GM19395 (cell line): Measurements from ENCODE around the gene SLC6A18.

ENCODE experiments used
- ATAC-seq: cut with Tn5 transposase; IDR thresholded peaks from one replicate; pipeline ENCODE4 v1.9.1; 2021; ENCODE audit warnings: mild to moderate bottlenecking, moderate library complexity; ENCODE audit not compliant: unreplicated experiment

Gene SLC6A18

DNA sequence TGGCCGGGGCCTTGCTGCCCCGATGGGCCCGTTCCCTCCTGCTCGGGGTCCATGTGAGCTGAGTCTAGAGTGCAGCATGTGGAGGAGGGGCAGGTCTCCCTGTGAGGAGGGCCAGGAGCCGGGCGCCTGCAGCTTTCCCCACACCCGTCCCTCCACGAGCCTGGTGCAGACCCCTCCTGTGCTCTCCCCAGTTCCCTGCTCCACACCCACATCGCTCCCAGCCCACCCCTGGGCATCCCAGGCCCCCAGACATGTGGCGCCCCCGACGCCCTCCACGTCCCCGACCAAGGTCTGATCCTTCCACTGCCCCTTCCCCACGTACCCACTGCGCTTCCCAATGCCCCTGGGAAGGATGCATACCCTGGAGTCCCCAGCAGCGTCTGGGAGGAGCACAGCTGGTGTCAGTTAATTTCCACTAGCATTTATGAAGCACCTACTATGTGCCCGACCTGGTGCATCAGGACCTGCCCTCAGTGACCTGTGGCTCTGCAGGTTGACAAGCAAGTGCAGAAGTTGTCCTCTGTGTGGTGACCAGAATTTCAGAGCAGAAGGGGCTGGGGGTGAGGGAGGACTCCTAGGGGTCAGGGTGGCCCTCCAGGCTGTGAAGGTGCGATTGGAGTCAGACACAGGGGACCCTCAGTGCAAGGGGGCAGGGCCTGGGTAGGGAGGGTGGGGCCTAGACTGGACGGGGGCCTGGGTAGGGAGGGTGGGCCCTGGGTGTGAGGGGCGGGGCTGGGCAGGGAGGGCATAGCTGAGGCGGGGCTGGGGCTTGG lies 10.8 kb upstream of the SLC6A18 start:
- no peak for ATAC-seq

DNA sequence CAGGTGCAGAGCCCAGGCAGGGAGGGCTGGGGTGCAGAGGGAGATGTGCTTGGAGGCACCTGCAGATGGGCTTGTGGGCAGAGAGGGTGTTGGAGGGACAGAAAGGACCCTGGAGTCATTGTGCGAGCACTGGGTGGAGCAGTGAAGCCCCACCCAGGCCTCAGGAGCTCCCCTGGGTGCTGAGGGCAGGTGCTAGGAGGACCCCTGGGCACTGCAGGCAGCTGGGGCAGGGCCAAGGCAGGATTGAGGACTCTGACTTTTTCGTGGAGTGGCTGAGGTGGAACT lies 10.3 kb upstream of the SLC6A18 start:
- no peak for ATAC-seq

DNA sequence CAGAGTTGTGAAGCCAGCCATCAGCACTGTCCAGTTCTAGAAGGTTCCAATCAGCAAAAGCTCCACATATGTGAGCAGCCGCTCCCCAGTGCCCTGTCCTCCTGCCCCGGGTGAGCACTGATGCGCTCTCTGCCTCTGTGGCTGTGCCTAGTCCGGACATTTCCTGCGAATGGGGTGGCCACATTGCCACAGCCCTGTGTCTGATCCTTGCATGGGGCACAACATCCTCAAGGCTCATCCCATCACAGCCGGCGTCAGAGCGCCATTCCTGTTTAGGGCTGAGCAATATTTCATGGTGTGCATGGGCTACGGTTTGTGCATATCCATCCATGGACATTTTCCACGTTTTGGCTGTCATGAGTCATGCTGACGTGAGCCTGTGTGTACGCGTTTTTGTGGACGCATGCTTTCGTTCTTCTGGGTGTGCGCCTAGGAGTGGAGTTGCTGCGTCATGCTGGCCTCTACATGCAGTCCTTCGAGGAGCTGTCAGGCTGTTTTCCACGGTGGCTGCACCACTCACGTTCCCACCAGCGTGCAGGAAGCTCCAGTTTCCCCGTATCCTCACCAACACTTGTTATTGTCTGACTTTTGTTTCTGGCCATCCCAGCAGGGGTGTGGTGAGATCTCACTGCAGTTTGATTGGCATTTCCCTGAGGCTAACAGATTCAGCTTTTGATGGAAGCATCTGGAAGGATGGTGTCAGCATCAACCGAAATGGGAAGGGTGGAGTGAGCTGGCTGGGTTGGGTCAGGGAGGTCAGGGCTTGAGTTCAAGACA lies 9.7 kb upstream of the SLC6A18 start:
- ATAC-seq: no peak

GRCh38 chr5:1216211-1216917 lies 8.8 kb upstream of the SLC6A18 start:
- ATAC-seq: no peak

- ATAC-seq: no peak
These were observed 8.3 kb upstream of the SLC6A18 start for GRCh38 chr5:1216918-1217295.

DNA sequence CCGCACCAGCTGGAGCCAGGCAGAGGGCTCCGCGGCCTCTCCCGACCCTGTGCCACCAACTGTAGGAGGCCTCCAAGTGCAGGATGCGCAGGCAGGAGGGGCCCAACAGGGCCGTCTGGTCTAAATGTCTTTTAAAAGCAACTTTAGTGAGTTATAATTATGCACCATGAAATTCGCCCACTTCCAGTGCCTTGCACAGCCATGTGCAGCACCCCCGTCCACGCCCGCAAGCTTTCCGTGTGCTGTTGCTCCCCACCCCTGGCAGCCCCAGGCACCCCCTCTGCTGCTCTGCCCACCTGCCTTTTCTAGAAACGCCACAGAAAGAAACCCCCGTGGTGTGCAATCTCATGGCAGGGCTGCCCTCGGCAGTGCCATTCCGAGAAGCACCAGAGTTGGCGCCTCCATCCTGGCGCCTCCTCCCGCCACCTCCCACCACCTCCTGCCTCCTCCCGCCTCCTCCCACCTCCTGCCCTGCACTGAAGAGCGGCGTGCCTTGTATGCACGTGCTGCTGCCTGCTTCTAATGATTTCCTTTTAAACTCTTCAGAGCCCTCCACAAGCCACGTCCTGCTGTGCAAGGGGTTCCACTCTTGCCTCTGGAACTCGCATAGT lies 7.5 kb upstream of the SLC6A18 start:
- ATAC-seq: no peak

DNA sequence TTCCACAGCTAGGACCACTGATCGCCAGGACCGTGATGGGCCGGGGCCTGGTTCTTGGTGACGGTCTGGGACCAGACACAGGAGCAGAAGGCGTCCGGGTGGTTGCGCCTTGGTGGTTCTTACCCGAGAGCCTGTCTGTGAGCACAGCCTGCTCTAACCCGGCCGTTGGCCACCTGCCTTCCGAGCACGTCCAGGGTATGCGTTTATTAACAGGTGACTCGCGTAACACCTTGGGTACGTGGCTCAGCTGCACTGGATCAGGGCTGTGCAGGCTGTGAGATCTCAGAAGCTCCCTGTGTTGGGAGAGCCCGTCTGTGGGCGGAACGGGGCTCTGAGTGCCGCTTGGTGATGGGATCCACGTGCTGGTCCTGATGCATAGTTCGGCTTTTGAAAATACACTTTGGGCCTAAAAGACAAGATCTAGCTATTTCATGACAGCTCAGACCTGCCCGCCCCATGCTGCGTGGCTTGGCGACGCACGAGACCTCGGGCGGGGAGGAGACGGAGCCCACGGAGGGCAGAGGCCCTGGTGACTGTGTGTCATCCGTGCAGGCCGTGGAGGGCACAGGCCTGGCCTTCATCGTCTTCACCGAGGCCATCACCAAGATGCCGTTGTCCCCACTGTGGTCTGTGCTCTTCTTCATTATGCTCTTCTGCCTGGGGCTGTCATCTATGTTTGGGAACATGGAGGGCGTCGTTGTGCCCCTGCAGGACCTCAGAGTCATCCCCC lies 6.7 kb upstream of the SLC6A18 start:
- no peak for ATAC-seq

DNA sequence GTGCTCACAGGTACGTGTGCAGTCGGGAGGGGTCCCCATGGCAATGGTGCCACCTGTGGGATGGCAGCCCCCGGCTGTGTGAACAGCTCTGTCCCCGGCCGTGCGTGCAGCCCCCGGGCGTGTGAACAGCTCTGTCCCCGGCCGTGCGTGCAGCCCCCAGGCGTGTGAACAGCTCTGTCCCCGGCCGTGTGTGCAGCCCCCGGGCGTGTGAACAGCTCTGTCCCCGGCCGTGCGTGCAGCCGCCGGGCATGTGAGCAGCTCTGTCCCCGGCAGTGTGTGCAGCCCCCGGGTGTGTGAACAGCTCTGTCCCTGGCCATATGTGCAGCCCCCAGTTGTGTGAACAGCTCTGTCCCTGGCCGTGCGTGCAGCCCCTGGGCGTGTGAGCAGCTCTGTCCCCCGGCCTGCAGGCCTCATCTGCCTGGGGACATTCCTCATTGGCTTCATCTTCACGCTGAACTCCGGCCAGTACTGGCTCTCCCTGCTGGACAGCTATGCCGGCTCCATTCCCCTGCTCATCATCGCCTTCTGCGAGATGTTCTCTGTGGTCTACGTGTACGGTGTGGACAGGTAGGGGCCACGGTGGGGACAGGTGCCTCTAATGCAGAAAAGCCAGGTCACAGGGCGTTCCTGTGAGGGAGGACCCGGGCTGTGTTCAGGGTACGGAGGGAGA lies 5.9 kb upstream of the SLC6A18 start:
- ATAC-seq: no peak

DNA sequence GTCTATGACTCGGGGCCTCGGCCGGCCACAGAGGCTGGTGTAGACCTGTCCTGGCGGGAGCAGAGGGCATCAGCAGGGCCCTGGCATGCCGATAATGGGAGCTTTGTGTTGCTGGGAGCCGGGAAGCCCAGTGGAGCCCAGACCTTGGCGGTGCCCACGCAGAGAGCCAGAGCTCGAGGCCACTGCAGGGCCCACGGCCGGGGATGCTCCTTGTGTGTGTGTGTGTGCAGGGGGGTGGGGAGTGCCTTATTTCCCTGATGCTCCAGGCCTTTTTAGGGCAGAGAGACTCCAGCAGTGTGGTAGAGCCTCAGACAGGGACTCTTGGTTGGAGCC lies 5.4 kb upstream of the SLC6A18 start:
- ATAC-seq: no peak

DNA sequence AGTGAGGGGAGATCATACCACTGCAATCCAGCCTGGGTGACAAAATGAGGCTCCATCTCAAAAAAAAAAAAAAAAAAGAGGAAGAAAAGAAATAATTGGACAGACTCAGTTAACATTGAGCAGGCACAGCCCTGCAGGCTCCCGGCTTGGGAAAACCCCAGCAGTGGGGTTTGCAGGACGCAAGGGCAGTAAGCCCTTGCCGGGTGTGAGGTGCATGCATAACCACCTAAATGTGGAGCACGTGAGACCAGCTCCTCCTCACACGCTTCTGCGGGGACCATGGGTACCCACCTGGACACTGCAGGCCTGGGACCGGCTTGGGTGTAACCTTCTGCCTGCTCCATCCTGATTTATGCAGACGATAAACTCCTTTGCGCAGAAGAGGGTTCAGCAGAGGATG lies 4.8 kb upstream of the SLC6A18 start:
- no peak for ATAC-seq

GRCh38 chr5:1220831-1221230 lies 4.3 kb upstream of the SLC6A18 start:
- ATAC-seq: no peak

DNA sequence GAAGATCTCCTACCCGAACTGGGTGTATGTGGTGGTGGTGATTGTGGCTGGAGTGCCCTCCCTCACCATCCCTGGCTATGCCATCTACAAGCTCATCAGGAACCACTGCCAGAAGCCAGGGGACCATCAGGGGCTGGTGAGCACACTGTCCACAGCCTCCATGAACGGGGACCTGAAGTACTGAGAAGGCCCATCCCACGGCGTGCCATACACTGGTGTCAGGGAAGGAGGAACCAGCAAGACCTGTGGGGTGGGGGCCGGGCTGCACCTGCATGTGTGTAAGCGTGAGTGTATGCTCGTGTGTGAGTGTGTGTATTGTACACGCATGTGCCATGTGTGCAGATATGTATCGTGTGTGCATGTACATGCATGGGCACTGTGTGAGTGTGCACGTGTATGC lies 3.5 kb upstream of the SLC6A18 start:
- no peak for ATAC-seq

GRCh38 chr5:1222147-1222546 lies 3.0 kb upstream of the SLC6A18 start:
- no peak for ATAC-seq

GRCh38 chr5:1222621-1223277 lies 2.4 kb upstream of the SLC6A18 start:
- no peak for ATAC-seq

- no peak for ATAC-seq
These were observed 1.9 kb upstream of the SLC6A18 start for GRCh38 chr5:1223278-1223670.

DNA sequence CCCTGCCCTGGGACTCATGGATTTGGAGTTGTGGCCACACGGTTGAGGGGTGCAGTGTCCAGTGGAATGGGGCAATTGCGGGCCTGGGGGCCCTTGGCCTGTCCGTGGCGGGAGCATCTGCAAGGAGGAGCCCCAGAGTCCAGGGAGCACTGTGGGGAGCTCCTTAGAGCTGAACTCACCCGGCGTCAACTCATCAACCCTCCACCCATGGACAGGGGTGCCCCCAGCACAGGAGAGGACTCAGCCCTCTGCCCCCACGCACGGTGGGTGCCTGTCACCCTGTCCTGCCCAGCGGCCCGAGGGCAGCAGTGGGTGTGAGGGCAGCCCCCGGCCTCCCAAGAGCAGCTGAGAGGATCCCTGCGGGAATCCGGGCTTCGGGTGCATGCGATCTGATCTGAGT lies 550 bp upstream of the SLC6A18 start:
- ATAC-seq: no peak

- ATAC-seq: no peak
These were observed 1.1 kb downstream of the SLC6A18 start for GRCh38 chr5:1226231-1226630.

DNA sequence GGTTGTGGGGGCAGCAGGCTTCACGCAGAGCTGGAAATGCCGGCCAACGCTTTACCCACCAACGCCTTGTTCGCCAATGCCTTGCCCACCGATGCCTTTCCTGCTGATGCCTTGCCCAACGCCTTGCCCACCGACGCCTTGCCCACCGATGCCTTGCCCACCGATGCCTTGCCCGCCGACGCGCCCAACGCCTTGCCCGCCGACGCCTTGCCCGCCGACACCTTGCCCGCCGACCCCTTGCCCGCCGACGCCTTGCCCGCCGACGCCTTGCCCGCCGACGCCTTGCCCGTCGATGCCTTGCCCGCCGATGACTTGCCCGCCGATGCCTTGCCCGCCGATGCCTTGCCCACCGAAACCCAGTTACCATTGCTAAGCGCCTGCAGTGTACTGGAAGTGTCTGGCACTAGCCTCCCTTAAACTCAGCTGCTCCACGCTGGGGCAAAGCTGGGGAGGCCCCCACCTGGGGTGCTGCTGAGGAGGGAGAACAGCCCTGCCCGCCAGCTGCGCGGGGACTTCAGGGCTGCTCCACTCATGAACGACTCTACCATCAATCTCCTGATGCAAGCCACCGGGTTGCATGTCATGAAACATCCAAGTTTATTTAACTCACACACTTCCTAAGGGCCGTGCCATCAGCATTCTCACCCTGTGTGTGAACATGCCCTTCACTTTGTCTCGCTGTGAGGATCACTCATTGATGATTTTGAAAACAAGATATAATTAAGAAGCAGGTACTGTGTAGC lies 1.8 kb downstream of the SLC6A18 start:
- no peak for ATAC-seq

GRCh38 chr5:1227667-1228066 lies 2.5 kb downstream of the SLC6A18 start:
- no peak for ATAC-seq
